PFSK-1 (cell line): ENCODE results near the gene ARSA.

Experiments used
- FOXP2 ChIP-seq: optimal IDR thresholded peaks from 2 replicates; pipeline ENCODE3; 2011; ENCODE audit warnings: borderline replicate concordance, control low read depth, inconsistent platforms; ENCODE audit not compliant: insufficient read depth; ENCODE audit errors: extremely low read length, extremely low read depth
- POLR2AphosphoS5 ChIP-seq: IDR thresholded peaks from 2 replicates; pipeline ENCODE4 v1.6.1; 2012; ENCODE audit warnings: low read depth, mild to moderate bottlenecking, control low read depth, low read length, moderate library complexity
- SIN3A ChIP-seq: IDR thresholded peaks from 2 replicates; pipeline ENCODE4 v1.6.1; 2012; ENCODE audit warnings: mild to moderate bottlenecking, low read length, moderate library complexity, borderline replicate concordance; ENCODE audit not compliant: insufficient read depth
- TAF1 ChIP-seq: IDR thresholded peaks from 2 replicates; pipeline ENCODE4 v1.6.1; 2012; ENCODE audit warnings: low read length, control low read depth, borderline replicate concordance; ENCODE audit not compliant: insufficient read depth
- TF ChIP-seq, protein P1 (sequence below), 2 experiments: IDR thresholded peaks; 2 replicates each; pipeline versions ENCODE4 v1.6.1 to v1.8.0; 2011 to 2012; ENCODE audit warnings: low read depth in 2 of 2, low read length in 2 of 2, control low read depth in 1 of 2, inconsistent platforms in 1 of 2, mild to moderate bottlenecking in 1 of 2, moderate library complexity in 1 of 2; ENCODE audit not compliant: insufficient read depth in 1 of 2

ARSA gene

DNA sequence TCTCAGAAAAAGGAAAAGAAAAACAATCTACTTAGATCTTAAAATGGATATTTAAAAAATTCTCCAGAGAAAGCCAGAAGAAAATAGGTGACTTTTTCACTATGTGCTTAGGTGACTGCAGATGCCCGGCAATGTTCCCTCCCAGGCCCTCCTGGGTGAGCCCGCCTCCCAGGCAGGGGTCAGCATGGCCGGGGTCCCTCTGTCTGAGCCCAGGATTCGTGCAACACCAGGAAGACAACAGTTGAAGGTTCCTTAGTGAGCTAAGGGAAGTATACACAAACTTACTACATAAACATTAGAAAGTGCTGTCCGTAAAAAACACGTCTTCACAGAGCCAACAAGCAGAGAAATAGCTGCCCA lies 15.8 kb downstream of the ARSA start:
- TF ChIP-seq POLR2AphosphoS5 (no peak), TAF1 (no peak), FOXP2 (no peak), SIN3A (no peak)
- TF ChIP-seq, protein P1, sequence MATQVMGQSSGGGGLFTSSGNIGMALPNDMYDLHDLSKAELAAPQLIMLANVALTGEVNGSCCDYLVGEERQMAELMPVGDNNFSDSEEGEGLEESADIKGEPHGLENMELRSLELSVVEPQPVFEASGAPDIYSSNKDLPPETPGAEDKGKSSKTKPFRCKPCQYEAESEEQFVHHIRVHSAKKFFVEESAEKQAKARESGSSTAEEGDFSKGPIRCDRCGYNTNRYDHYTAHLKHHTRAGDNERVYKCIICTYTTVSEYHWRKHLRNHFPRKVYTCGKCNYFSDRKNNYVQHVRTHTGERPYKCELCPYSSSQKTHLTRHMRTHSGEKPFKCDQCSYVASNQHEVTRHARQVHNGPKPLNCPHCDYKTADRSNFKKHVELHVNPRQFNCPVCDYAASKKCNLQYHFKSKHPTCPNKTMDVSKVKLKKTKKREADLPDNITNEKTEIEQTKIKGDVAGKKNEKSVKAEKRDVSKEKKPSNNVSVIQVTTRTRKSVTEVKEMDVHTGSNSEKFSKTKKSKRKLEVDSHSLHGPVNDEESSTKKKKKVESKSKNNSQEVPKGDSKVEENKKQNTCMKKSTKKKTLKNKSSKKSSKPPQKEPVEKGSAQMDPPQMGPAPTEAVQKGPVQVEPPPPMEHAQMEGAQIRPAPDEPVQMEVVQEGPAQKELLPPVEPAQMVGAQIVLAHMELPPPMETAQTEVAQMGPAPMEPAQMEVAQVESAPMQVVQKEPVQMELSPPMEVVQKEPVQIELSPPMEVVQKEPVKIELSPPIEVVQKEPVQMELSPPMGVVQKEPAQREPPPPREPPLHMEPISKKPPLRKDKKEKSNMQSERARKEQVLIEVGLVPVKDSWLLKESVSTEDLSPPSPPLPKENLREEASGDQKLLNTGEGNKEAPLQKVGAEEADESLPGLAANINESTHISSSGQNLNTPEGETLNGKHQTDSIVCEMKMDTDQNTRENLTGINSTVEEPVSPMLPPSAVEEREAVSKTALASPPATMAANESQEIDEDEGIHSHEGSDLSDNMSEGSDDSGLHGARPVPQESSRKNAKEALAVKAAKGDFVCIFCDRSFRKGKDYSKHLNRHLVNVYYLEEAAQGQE (IDR thresholded peaks at IDR 0.05; ENCODE audit: insufficient read depth in 1 of 2, low read depth in 2 of 2, low read length in 2 of 2): no peak

DNA sequence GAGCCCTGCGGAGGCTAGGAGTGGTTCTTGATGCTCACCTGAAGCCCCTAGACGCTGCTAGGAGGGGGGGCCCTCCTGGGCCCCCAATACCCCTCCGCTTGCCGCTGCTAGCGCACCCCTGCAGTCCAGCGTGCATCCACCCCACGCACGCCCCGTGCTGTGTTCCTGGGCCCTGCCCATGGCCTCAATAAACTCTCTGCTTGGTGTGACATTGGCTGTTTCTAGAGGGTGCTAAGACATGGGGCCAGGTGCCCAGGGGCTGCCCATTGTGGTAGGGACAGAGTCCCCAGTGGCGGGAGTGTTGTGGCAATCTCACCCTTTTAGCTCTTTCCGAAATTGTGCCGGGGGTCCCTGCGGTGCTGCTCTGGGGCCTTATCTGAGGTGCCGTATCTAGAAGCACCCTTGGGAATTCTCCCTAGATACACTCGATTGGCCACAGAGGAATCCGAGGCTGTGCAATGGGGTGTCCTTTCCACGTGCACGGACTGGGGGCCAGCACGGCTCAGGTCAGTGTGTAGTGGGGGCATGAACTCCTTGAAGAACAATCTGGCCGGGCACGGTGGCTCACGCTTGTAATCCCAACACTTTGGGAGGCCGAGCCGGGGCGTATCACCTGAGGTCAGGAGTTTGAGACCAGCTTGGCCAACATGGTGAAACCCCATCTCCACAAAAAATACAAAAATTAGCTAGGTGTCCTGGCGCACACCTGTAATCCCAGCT lies 16.5 kb downstream of the ARSA start:
- TF ChIP-seq POLR2AphosphoS5: no peak
- TF ChIP-seq, protein P1 (IDR thresholded peaks at IDR 0.05; ENCODE audit: insufficient read depth in 1 of 2, low read depth in 2 of 2, low read length in 2 of 2): no peak
- no peak for TF ChIP-seq FOXP2
- TF ChIP-seq TAF1: no peak
- no peak for TF ChIP-seq SIN3A

DNA sequence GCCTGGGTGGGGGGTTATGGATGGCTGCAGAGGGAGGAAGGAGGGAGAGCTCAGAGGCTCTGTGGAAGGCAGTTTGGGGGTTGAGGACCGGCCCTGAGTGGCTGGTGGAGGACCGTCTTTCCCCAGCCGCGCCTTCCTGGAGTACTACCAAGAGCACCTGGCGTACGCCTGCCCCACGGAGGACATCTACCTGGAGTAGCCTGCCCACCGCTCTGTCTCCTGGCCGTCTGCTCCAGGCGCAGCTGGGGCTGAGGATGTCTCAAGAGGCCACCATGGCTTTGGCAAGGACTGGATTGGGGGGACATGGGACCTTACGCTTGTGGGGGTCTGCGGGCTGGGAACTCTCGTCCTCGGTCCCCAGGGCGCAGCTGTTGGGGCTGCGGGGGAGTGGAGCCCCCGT lies 17.4 kb downstream of the ARSA start:
- TF ChIP-seq TAF1 (no peak), FOXP2 (no peak)
- TF ChIP-seq, protein P1 (IDR thresholded peaks at IDR 0.05; ENCODE audit: insufficient read depth in 1 of 2, low read depth in 2 of 2, low read length in 2 of 2): no peak

DNA sequence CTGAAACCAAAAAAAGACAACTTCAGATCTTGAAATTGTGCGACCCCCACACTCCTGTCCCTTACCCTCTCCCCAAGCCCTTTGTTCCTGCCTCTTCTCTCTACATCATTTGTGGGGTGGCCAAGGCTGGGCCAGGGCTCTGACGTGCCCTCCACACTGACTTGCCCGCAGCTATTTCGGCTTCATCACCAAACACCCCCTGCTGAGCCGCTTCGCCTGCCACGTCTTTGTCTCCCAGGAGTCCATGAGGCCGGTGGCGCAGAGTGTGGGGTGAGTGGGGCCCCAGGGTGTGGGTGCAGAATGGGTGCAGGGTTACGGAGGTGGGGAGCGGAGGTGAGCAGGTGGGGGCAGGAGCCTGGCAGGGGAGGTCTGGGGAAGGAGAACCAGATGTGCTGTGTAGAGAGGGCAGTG lies 17.9 kb downstream of the ARSA start:
- no peak for TF ChIP-seq SIN3A
- TF ChIP-seq, protein P1 (IDR thresholded peaks at IDR 0.05; ENCODE audit: insufficient read depth in 1 of 2, low read depth in 2 of 2, low read length in 2 of 2): no peak
- TF ChIP-seq TAF1: no peak
- TF ChIP-seq FOXP2: no peak
- no peak for TF ChIP-seq POLR2AphosphoS5

DNA sequence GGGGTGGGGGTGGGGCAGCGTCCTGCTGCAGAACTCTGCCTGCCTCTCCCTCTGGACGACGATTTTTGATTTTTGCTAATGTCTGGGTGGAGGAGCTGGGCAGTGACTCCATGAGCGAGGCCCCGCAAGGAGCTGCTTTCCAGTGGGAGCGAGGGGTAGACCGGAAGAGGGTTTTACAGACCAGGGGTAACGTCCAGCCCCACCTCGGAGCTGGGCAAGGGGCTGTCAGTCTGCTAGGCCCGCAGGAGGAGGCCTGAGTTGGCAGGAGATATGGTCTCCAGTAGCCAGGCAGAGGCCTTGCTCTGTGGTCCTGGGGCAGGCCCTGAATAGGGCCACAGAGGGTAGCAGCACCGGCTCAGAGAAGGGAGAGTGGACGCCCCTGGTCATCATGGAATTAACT lies 18.4 kb downstream of the ARSA start:
- TF ChIP-seq SIN3A (no peak), FOXP2 (no peak), TAF1 (no peak), POLR2AphosphoS5 (no peak)
- TF ChIP-seq, protein P1 (IDR thresholded peaks at IDR 0.05; ENCODE audit: insufficient read depth in 1 of 2, low read depth in 2 of 2, low read length in 2 of 2): no peak
